Measurements from ENCODE around the gene RXFP2.

The RXFP2 gene

DNA sequence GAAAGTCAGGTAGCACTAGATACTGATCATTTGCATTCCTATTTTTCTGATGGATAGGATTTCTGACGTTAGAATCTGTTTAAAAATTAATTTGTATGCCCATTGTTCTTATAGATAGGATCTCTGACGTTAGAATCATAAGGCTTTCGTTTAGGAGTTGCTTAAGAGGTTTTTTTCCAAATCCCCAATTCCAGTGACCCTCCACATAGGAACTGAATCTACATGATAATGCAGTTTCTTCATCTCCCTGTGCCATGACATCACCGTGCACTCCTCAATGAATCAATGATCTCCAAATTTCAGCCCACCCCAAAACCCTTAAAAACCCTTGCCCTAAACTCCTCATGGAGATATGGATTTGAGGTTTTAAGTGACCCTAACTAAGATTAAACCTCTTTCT lies 87.2 kb downstream of the RXFP2 start:
- DNase-seq (ENCODE audit: low read depth, low spot score), result no peak

DNA sequence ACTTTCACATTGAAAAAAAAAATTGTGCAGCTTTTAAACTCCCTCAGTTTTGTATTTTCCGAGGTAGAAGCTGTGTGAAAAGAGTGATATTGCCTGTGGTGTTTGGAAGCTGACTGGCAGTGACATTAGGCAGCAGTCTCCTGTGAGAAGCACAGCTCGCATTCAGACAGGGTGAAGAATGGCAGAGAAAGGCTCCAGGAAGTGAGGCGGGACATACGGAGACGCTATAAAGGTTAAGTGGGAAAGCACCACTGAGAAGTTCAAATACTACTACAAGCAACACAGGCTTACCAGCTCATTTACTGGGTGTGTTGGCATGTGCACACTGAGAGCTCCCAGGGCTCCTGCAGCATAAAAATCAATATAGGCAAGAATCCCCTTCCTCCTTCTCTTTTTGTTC lies 88.4 kb downstream of the RXFP2 start:
- no peak for DNase-seq (ENCODE audit: low read depth, low spot score)

DNA sequence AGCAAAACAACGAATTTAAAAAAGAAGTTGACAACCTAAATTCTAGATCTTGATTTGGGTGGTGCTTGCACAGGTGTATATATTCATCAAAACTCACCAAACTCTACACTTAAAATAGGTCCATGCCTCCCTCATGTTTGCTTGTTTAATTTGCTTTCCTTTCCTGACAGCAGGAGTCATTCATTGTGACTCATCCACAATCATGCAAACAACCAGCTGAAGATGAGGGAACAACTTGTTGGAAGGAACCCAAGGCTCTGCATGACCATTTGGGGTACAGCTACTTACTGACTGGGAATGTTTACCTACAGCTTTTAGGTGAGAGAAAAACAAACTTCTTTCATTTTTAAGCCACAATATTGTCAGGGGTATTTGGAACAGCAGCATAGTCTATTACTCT lies 96.6 kb downstream of the RXFP2 start:
- no peak for DNase-seq (ENCODE audit: low read depth, low spot score)

DNA sequence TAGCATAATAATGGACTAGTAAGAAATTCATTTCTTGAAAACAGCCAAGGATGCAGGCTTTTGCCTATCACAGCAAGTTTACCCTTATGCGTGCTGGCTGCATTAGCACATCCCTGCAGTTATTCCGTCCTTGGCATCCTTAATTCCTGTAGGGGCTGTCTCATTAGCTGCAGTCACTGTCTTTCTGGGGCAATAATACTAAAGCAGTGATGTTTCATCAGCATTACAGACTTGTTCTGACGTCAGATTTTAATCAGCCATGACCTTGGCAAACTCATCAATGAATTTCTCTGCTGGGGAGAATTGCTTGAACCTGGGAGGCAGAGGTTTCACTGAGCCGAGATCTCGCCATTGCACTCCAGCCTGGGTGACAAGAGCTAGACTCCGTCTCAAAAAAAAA lies 103.7 kb downstream of the RXFP2 start:
- no peak for DNase-seq (ENCODE audit: low read depth, low spot score)

DNA sequence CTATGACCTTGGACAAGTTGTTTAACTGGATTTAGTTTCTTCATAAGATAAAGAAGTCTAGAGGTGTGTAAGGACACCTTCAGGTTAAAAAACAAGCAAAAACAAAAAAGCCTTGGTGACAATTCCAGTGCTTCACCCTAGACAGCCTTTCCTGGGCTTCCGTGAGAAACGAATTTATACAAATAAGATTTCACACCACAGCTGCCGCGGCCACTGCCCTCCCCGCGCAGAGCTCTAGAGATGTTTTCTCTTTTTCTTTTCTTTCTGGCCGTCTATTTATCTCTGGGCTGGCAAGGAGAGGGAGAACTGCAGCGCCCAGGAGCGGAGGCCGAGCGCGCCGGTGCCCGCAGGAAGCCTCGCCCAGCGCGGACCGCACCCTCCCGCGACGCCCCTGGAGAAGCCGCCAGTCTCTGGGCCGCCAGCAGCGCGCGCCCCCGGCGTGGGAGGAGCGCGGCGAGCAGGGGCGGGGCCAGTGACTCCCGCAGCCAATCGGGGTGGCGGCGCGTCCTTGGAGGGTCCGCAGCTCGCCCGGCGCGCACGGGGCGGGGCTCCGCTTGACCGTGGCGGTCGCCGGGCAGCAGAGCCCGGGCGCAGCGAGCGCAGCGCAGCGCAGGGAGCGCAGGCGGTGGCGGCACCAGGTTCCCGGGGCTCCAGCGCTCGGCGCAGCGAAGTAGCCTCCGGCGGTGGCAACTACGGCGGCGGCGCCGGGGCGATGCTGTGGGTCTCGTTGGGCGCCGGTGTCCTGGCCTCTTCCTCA lies 107.0 kb downstream of the RXFP2 start:
- DNase-seq (ENCODE audit: low read depth, low spot score), result peak; percentile 30

DNA sequence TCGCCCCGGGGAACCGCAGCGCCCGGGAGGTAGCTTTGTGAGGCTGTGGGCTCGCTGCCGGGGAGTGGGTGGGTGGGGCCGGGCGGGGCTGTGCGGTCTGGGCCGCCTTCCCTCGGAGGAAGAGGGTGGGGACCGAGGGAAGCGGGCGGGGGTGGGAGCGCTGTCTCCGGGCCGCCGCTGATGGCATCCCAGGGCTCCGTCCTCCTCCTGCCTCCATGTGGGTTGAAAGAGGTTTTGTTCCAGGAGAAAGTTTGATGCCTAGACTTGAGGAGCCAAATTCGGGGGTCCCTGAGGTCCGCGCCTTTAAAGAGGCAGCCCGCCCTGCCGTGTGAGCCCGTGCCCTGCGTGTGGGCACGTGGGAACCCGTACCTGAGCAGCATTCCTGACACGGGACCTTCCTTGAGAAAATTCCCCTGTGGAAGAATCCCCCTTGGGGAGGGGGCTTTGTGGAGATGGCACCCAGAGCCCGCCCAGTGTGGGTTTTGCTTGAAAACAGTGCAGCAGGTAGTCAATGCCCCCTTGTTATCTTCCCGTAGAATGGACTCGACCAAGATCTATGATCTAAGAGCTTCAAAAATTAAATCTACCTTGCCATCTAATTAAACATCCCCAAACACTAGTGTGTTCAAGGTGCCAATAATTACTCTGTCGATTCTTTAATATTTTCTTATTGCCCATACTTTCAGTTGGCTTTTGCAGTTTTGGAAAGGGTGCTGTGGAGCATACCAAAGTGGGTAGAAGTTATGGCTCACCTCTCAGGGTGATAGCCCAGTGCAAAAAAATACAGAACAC lies 107.8 kb downstream of the RXFP2 start:
- no peak for DNase-seq (ENCODE audit: low read depth, low spot score)

DNA sequence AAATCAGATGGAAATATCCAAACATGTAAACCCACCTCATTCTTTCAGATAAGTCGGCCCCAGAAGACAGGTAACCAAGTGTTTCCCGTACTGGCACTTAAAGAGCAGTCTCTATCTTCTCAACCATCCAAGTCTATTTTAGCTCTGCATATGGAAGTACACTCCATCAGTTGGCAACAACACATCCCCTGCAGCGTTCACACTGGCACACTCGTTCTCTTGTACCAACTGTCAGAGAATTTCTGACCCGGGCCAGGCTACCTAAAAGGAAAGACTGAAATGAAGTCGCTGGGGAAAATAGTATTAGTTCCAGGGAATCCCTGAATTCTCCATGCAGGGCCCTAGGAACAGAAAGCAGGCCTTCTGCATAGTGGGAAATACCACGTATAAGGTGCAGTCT lies 109.3 kb downstream of the RXFP2 start:
- DNase-seq (ENCODE audit: low read depth, low spot score), result no peak

DNA sequence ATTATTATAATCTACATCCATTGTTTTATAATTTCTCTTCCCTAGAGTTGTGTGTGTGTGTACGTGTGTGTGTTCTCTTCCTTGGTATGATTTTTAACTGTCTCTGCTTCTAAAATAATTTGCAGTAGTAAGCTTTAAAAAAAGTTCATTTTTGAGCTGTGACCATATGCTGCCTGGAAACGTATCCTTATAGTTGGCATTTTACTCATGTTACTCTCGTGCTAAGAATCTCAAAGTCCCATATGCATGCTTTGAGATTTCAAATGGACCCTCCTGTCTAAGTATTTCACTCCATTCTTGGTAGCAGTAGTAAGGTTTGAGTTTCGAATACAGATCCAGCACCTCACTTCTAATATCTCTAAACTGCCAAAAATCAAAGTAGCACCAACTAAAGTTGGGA lies 109.9 kb downstream of the RXFP2 start:
- DNase-seq (ENCODE audit: low read depth, low spot score), result no peak

DNA sequence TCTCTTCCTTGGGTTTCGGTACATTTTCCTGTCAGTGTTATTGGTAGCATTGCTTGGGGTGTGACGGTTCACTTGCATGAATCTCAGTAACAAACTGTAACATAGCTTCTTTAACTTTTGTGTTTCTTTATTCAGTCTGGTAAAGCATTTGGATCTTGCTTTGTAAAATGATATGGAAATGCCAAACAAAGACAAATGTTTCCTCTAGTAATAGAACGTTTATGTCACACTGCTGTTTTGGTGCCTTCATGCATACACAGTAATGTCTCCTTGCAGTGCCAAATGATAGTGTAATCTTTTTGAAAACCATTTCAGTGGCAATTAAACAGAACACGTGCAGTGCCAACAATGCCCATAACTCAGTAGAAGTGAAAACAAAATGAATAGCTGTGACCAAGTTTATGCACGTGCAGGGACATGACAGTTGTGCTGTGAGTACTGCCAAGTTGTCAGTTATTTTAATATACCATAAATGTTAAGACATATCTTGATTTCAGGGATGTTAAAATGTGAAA lies 110.8 kb downstream of the RXFP2 start:
- DNase-seq (ENCODE audit: low read depth, low spot score), result no peak

DNA sequence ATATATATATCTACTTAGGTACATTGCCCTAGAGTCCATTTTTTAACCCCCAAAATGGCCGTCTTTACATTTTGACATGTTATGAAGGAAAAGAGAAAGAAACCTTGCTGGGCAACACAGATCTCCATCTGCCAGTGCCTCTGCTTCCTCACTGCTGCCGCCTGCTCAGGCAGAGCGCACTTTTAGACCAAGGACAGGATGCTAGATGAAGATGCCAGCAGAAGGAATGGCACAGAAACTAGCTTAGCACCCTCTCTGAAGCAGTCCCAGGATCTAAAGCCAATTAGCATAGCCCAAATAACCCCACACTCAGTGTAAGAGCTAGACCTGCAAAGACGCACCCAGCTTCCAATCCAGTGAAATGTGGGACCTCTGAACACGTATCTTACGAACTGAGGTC lies 111.9 kb downstream of the RXFP2 start:
- DNase-seq (ENCODE audit: low read depth, low spot score), result no peak

All from iPS DF 19.7 (cell line).